Testis (tissue), 2 donors: Measurements from ENCODE around the gene MATK.

Source experiments
- CTCF ChIP-seq, 3 experiments: fragments of 450-650 bp in 2 of 3; fragments of 200-600 bp in 1 of 3; sonication (generic) in 1 of 3; IDR thresholded peaks; one replicate each; pipeline ENCODE4 v1.5.1; 2016 to 2019; ENCODE audit warnings: antibody characterized with exemption in 3 of 3, mild to moderate bottlenecking in 2 of 3, moderate library complexity in 1 of 3
- POLR2A ChIP-seq: fragments of 450-650 bp; IDR thresholded peaks from one replicate; pipeline ENCODE4 v1.6.1; 2017; ENCODE audit warnings: antibody characterized with exemption, mild to moderate bottlenecking, moderate library complexity

DNA sequence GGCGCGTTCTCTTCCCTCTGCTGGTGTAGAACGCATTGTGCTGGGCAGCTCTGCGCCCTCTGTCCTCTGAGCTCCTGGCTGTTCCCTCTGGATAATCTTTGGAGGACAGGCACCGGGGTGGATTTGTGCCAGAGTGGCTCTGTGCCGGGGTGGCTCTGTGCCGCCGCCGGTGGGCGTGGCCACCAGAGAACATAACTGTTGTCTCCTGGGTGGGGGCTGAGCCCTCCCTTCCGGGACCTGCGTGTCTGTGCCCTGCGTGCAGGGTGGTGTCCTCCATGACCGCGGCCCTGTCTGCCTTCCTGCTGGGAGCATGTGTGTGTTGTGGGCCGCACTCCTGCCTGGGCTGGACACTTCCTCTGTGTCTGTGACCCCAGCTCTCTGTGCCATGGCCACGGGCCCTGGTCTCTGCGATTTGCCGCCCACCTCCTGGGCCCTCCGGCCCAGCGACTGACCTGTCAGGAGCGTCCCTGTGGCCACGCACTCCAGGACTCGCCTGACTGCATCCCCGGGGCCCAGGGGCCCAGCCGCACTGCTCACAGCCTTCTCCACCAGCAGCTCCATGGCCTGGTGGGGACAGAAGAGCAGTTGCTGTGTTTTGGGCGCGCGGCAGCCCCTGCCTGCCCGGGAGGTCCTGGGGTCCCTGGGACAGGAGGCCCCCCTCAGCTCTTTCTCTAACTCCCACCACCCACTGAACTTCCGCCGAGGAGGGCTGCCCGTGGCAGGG, 22.4 kb upstream of the MATK start:
- TF ChIP-seq CTCF (IDR thresholded peaks at IDR 0.05), result no peak
- no peak for TF ChIP-seq POLR2A
